Activated CD4-positive, alpha-beta T cell treated with anti-CD3 and anti-CD28 coated beads for 36 hours (primary cell): Measurements from ENCODE around the gene NOP56. TPM values are rescaled to one million over a fixed set of nuclear protein-coding genes. Genes with fewer than 3 reads are reported as not detected.
A peak's percentile ranks its signal among the peaks of the same experiment; 100 is the strongest.

Experiments
- ATAC-seq: fragments of 200-7000 bp; cut with Tn5 transposase; one replicate; pipeline ENCODE4 v1.10.0; 2021; ENCODE audit warnings: mild to moderate bottlenecking, moderate library complexity
- CTCF ChIA-PET: fragments of 350-600 bp; sonication (Branson Sonifier 250); formaldehyde crosslinking; loops from one replicate; lab custom pipeline; 2021; ENCODE audit warnings: antibody characterized with exemption; lab: Charles Lee
- POLR2A ChIA-PET: fragments of 350-600 bp; sonication (Branson Sonifier 250); formaldehyde crosslinking; loops from one replicate; lab custom pipeline; 2021; ENCODE audit warnings: antibody characterized with exemption, inconsistent platforms; lab: Charles Lee
- DNase-seq: peaks from one replicate; pipeline ENCODE4 v3.0.0-alpha.2; 2020
- H3K27ac Mint-ChIP-seq: one replicate; pipeline ENCODE4 v1.8.0; 2021; ENCODE audit warnings: mixed read lengths
- H3K27me3 Mint-ChIP-seq: one replicate; pipeline ENCODE4 v1.8.0; 2021; ENCODE audit warnings: mixed read lengths
- H3K36me3 Mint-ChIP-seq: one replicate; pipeline ENCODE4 v1.8.0; 2021; ENCODE audit warnings: low read depth, mixed read lengths
- H3K4me1 Mint-ChIP-seq: one replicate; pipeline ENCODE4 v1.8.0; 2021; ENCODE audit warnings: mixed read lengths
- H3K4me3 Mint-ChIP-seq: one replicate; pipeline ENCODE4 v1.8.0; 2021; ENCODE audit warnings: mild to moderate bottlenecking, moderate library complexity, mixed read lengths
- H3K9me3 Mint-ChIP-seq: one replicate; pipeline ENCODE4 v1.8.0; 2021; ENCODE audit warnings: low read depth, mixed read lengths
- intact Hi-C, 2 experiments: fragments of 100-400 bp; cut with DNase I in 1 of 2; cut with micrococcal nuclease in 1 of 2; formaldehyde crosslinking; loops; one replicate each; pipeline versions ENCODE4 v1.14.2 to v1.15.1; 2022 to 2024; cut with DNase I, micrococcal nuclease
- total RNA-seq, 2 experiments: library from RNA; stranded (reverse); gene quantifications; one replicate each; pipeline ENCODE4 v1.2.3, GENCODE V29; 2021

The NOP56 gene
- 100 to 1,000 TPM; 504 to 532 TPM for total RNA-seq

- DNase-seq: peak; percentile 95
- POLR2A ChIA-PET: interaction anchor here (0.6 to 2.9 kb wide), 15 partner anchors 12 to 1092 kb away, joined by 3 to 19 read pairs (median 4); partner anchors contain the start of genes IDH3B, SNRPB and ZNF343
- Mint-ChIP-seq H3K4me1 (peaks cover 40% of the 10 kb centered on the region), H3K36me3 (peaks cover 43% of the 10 kb centered on the region), H3K27ac (peak within 1 kb of the TSS; percentile 90), H3K27me3 (no peaks in the 10 kb centered on the region), H3K4me3 (peak within 1 kb of the TSS; percentile 87), H3K9me3 (no peaks in the 10 kb centered on the region)
- intact Hi-C loops: loop anchor here (1.0 to 5.0 kb wide), 10 partner anchors 12 to 819 kb away; partner anchors contain the start of genes IDH3B (in 2 of the 2), SNRPB (in 2 of the 2), ATRN (in 1 of the 2) and DNAAF9 (in 1 of the 2)
- CTCF ChIA-PET: interaction anchor here (0.6 to 2.1 kb wide), 9 partner anchors 11 to 988 kb away, joined by 3 to 24 read pairs (median 3); partner anchors contain the start of gene SNRPB
- ATAC-seq: peak; percentile 84
Measured at GRCh38 chr20:2651772-2652723, at the start of gene NOP56. Gene NOP56, plus strand, starts transcription at chr20:2652632. Its CDS starts 29 bp downstream, at chr20:2652661.

- H3K27me3 Mint-ChIP-seq: peaks cover 8% of the 10 kb centered on the region
- POLR2A ChIA-PET: no interaction called here
- no peak overlapping the region for H3K27ac Mint-ChIP-seq
- H3K4me1 Mint-ChIP-seq: no peaks in the 10 kb centered on the region
- no peak overlapping the region for H3K4me3 Mint-ChIP-seq
- ATAC-seq (no peak), DNase-seq (no peak)
- intact Hi-C loops: no loop called here
- CTCF ChIA-PET: interaction anchor here (1.0 kb wide), 1 partner anchor 9 kb away, joined by 4 read pairs; no protein-coding TSS in a partner anchor
- H3K9me3 Mint-ChIP-seq: peaks cover 7% of the 10 kb centered on the region
- H3K36me3 Mint-ChIP-seq: peaks cover 2% of the 10 kb centered on the region
Measured at GRCh38 chr20:2602746-2603145, 49.7 kb upstream of the NOP56 start.

GRCh38 chr20:2603816-2604505, 48.5 kb upstream of the NOP56 start:
- no peak for DNase-seq
- intact Hi-C loops: no loop called here
- POLR2A ChIA-PET: no interaction called here

GRCh38 chr20:2604506-2604835, 48.0 kb upstream of the NOP56 start:
- ChIA-PET CTCF (interaction anchor here (0.7 kb wide), 1 partner anchor 42 kb away, joined by 3 read pairs; no protein-coding TSS in a partner anchor), POLR2A (no interaction called here)
- DNase-seq (no peak), ATAC-seq (no peak)
- H3K36me3 Mint-ChIP-seq: peaks cover 2% of the 10 kb centered on the region
- peaks cover 7% of the 10 kb centered on the region for H3K27me3 Mint-ChIP-seq
- no peak overlapping the region for H3K4me3 Mint-ChIP-seq
- H3K4me1 Mint-ChIP-seq: no peaks in the 10 kb centered on the region
- peaks cover 7% of the 10 kb centered on the region for H3K9me3 Mint-ChIP-seq
- no peak overlapping the region for H3K27ac Mint-ChIP-seq
- intact Hi-C loops: no loop called here

More at GRCh38 chr20:2603816-2604505, 48.5 kb upstream of the NOP56 start:
- Mint-ChIP-seq H3K36me3 (peaks cover 2% of the 10 kb centered on the region), H3K4me3 (no peak overlapping the region), H3K4me1 (no peaks in the 10 kb centered on the region), H3K9me3 (peaks cover 7% of the 10 kb centered on the region), H3K27ac (no peak overlapping the region), H3K27me3 (peaks cover 4% of the 10 kb centered on the region)
- CTCF ChIA-PET: interaction anchor here (0.7 kb wide), 1 partner anchor 41 kb away, joined by 3 read pairs; no protein-coding TSS in a partner anchor
- no peak for ATAC-seq

GRCh38 chr20:2606507-2607006, 45.9 kb upstream of the NOP56 start:
- ChIA-PET POLR2A (no interaction called here), CTCF (interaction anchor here (0.6 to 0.9 kb wide), 2 partner anchors 9 to 85 kb away, joined by 3 to 5 read pairs; no protein-coding TSS in a partner anchor)
- ATAC-seq (no peak), DNase-seq (no peak)
- Mint-ChIP-seq H3K27ac (no peak overlapping the region), H3K4me1 (no peaks in the 10 kb centered on the region), H3K27me3 (peaks cover 18% of the 10 kb centered on the region), H3K9me3 (peaks cover 7% of the 10 kb centered on the region), H3K36me3 (peaks cover 2% of the 10 kb centered on the region), H3K4me3 (no peak overlapping the region)
- intact Hi-C loops: no loop called here

GRCh38 chr20:2610326-2610725, 42.1 kb upstream of the NOP56 start:
- ChIA-PET POLR2A (no interaction called here), CTCF (no interaction called here)
- Mint-ChIP-seq H3K4me3 (no peak overlapping the region), H3K27me3 (peaks cover 22% of the 10 kb centered on the region), H3K27ac (no peak overlapping the region), H3K36me3 (peaks cover 2% of the 10 kb centered on the region), H3K4me1 (no peaks in the 10 kb centered on the region), H3K9me3 (peaks cover 7% of the 10 kb centered on the region)
- intact Hi-C loops: no loop called here
- DNase-seq: no peak
- no peak for ATAC-seq

- H3K27me3 Mint-ChIP-seq: peaks cover 25% of the 10 kb centered on the region
- ChIA-PET CTCF (interaction anchor here (1.1 to 1.2 kb wide), 2 partner anchors 9 to 89 kb away, joined by 4 read pairs; no protein-coding TSS in a partner anchor), POLR2A (no interaction called here)
- H3K4me1 Mint-ChIP-seq: no peaks in the 10 kb centered on the region
- ATAC-seq (no peak), DNase-seq (no peak)
- H3K9me3 Mint-ChIP-seq: peaks cover 7% of the 10 kb centered on the region
- no peak overlapping the region for H3K4me3 Mint-ChIP-seq
- H3K36me3 Mint-ChIP-seq: peaks cover 2% of the 10 kb centered on the region
- no peak overlapping the region for H3K27ac Mint-ChIP-seq
- intact Hi-C loops: no loop called here
Measured at GRCh38 chr20:2610941-2611720, 41.3 kb upstream of the NOP56 start.

- ChIA-PET CTCF (interaction anchor here (0.6 to 1.2 kb wide), 3 partner anchors 10 to 99 kb away, joined by 3 to 4 read pairs (median 4); no protein-coding TSS in a partner anchor), POLR2A (interaction anchor here (0.6 kb wide), 1 partner anchor 41 kb away, joined by 3 read pairs; no protein-coding TSS in a partner anchor)
- ATAC-seq: no peak
- Mint-ChIP-seq H3K27me3 (peaks cover 25% of the 10 kb centered on the region), H3K4me3 (no peak overlapping the region), H3K9me3 (peaks cover 5% of the 10 kb centered on the region), H3K36me3 (peaks cover 2% of the 10 kb centered on the region), H3K4me1 (no peaks in the 10 kb centered on the region), H3K27ac (no peak overlapping the region)
- no peak for DNase-seq
- intact Hi-C loops: no loop called here
Measured at GRCh38 chr20:2612073-2612472, 40.4 kb upstream of the NOP56 start.

- DNase-seq (no peak), ATAC-seq (no peak)
- Mint-ChIP-seq H3K36me3 (no peaks in the 10 kb centered on the region), H3K9me3 (no peaks in the 10 kb centered on the region), H3K27me3 (peaks cover 18% of the 10 kb centered on the region), H3K27ac (no peak overlapping the region), H3K4me3 (no peak overlapping the region), H3K4me1 (peaks cover 9% of the 10 kb centered on the region)
- POLR2A ChIA-PET: no interaction called here
- intact Hi-C loops: no loop called here
- CTCF ChIA-PET: no interaction called here
Measured at GRCh38 chr20:2616634-2617033, 35.8 kb upstream of the NOP56 start.

- no peak overlapping the region for H3K4me3 Mint-ChIP-seq
- ATAC-seq: no peak
- ChIA-PET CTCF (no interaction called here), POLR2A (no interaction called here)
- H3K9me3 Mint-ChIP-seq: no peaks in the 10 kb centered on the region
- H3K4me1 Mint-ChIP-seq: peaks cover 9% of the 10 kb centered on the region
- H3K27ac Mint-ChIP-seq: no peak overlapping the region
- H3K27me3 Mint-ChIP-seq: peaks cover 17% of the 10 kb centered on the region
- intact Hi-C loops: no loop called here
- no peak for DNase-seq
- no peaks in the 10 kb centered on the region for H3K36me3 Mint-ChIP-seq
Measured at GRCh38 chr20:2617099-2617714, 35.2 kb upstream of the NOP56 start.
